Endometrial microvascular endothelial cells (primary cell): Measurements from ENCODE around the gene WDR82. TPM values are rescaled to one million over a fixed set of nuclear protein-coding genes. Genes with fewer than 3 reads are reported as not detected.

ENCODE experiments used
- in situ Hi-C: cut with HindIII; loops from 2 replicates; pipeline ENCODE4 v1.10.0; 2017; ENCODE audit warnings: low sequenced_read_pairs, low pct_unique_long_range_greater_than_20kb; ENCODE audit errors: inconsistent ontology term
- total RNA-seq: library from RNA; depleted of rRNA; stranded (reverse); fragments of >200 nt; gene quantifications from one replicate; pipeline ENCODE4 v1.2.3, GENCODE V29; 2015; ENCODE audit errors: inconsistent ontology term

The WDR82 gene
- total RNA-seq, 1 donor from 2014 or later = 60.1 TPM

DNA sequence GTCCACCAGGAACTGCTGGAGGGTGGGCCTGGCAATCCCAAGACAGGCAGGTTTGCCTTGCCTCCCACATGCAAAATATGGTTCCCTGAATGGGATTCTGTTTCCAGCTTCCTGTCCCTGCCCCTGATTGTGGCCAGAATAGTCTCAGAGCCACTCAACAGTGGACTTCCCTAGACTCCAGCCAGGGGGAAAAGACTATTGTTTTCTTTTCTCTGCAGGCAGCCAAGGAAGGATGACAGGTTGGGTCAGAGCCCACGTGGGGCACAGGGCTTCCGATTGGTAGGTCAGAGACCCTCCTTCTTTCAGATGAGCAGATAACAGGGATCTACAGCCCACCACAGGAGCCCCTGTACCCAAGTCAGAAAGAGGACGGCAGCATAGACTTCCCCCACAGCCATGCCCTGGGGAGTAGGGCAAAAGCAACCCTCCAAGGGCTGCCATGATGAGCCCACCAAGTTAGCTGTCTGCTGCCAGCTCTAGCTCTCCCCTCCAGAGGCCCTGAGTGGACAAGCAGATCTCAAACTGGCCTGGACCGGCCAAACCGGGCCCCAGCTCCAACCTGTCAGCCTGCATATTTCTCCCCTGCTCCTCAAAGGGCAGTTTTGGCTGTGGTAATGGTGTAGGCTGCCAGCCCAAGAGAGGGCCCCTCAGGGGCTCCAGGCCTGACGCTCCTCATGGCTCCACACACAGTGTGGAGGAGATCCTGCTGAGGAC lies 59.4 kb downstream of the WDR82 start:
- in situ Hi-C loops = no loop called here

GRCh38 chr3:52218454-52218853 lies 60.0 kb downstream of the WDR82 start:
- in situ Hi-C loops = no loop called here

GRCh38 chr3:52218026-52218425 lies 60.4 kb downstream of the WDR82 start:
- in situ Hi-C loops = no loop called here

DNA sequence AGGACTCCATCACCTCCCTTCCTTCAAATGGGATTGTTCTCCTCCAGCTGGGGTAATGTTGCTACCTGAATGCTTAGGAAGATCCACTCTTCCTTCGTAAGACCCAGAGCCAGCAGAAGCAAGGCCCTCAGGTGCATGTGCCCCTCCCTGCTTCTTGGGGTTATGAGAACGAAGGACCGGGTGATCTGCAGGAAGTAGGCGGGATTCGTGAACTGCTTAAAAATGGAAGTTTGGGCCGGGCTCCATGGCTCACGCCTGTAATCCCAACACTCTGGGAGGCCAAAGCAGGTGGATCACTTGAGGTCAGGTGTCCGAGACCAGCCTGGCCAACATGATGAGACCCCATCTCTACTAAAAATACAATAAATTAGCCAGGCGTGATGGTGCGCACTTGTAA lies 61.0 kb downstream of the WDR82 start:
- in situ Hi-C loops = no loop called here

DNA sequence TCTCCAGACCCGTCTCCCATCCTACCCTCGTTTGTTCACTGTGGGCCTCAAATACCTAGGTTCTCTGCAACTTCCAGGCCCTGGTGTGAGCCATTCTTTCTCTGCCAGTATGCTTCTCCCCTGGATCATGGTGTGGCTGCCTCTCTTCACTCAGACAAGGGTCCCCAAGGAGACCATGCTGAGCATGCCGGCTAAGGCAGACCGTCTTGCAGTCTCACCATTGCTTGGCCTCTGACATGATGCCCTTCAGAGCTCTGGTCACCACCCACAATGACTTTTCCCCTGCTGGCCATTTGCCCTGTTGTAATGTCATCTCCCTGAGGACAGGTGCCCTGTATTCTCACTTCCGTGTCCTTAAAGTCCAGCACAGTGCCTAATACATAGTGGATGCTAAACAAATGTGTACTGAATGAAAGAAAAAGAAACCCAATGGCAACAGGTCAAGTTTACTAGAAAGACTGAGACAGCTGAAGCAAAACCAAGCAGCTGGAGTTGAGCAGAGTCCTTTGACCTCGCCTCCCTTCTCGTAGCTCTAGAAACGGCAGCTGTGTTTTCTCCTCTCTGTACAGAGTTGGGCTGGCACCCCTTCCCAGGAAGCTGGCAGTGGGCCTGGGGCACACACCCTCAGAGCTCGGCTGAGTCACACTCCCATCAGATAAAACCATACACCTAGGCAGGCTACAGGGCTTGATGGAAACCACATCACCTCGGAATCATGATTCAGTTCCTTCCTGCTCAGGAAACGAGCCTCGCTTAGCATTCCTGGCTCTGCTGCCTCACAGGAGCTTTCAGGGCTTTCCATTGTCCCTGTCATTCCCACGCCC lies 61.7 kb downstream of the WDR82 start:
- in situ Hi-C loops = no loop called here

- in situ Hi-C loops = no loop called here
Observed at GRCh38 chr3:52215351-52215750, 63.1 kb downstream of the WDR82 start.

DNA sequence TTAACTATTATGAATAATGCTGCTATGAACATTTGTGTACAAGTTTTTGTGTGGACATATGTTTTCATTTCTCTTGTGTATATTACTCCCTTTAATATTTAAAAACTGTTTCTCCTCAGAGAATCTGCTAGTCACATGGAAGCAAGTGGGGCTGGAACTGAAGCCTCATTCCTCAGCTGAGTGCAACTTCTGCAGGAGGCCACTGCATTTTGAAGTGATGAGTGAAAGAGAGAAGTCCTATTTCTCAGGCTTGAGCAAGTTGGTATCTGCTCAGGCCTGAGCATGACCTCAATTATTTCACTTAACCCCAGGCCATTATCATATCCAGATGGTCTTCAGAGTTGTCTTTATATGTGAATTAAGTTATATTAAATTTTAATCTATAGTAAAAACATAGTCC lies 64.5 kb downstream of the WDR82 start:
- in situ Hi-C loops = no loop called here

GRCh38 chr3:52213005-52213404 lies 65.4 kb downstream of the WDR82 start:
- in situ Hi-C loops = no loop called here

DNA sequence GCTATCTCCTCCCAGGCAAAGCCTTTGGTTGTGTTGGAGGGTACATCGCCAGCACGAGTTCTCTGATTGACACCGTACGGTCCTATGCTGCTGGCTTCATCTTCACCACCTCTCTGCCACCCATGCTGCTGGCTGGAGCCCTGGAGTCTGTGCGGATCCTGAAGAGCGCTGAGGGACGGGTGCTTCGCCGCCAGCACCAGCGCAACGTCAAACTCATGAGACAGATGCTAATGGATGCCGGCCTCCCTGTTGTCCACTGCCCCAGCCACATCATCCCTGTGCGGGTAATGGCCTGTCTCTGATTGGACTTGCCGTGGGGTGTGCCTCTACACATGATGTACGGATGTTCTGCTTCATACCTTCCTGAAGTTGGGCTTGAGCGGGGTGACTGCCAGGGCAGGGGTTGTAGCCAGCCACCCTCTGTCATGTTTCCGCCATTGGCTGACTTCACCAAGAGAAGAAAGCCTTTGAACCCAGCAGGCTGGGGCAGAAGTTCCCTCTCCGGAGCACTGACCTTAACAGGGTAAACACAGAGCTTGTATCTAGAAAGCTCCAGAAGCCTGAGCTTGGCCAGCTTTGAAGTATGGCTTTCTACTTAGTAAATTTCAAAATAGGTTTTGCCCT lies 67.1 kb downstream of the WDR82 start:
- in situ Hi-C loops = no loop called here

- in situ Hi-C loops = no loop called here
Observed at GRCh38 chr3:52210550-52211046, 67.9 kb downstream of the WDR82 start.

GRCh38 chr3:52210037-52210436 lies 68.4 kb downstream of the WDR82 start:
- in situ Hi-C loops = no loop called here

DNA sequence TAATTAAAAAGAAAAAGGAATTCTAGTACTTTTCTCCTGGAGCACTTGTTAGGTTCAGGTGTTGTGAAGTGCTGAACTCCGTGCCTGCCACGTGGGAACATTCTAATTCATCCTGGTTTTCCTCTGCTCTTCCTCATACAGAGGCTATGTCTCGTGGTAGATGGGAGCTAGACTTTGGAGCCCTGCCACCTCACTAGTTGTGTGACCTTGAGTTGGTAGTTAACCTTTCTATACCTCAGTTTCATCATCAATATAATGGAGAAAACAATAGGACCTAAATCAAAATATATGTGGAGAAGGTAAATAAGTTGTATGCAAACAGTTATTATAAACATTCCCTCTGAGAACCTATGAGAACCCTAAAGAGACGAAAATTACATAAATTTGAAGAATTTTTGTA lies 69.9 kb downstream of the WDR82 start:
- in situ Hi-C loops = no loop called here

DNA sequence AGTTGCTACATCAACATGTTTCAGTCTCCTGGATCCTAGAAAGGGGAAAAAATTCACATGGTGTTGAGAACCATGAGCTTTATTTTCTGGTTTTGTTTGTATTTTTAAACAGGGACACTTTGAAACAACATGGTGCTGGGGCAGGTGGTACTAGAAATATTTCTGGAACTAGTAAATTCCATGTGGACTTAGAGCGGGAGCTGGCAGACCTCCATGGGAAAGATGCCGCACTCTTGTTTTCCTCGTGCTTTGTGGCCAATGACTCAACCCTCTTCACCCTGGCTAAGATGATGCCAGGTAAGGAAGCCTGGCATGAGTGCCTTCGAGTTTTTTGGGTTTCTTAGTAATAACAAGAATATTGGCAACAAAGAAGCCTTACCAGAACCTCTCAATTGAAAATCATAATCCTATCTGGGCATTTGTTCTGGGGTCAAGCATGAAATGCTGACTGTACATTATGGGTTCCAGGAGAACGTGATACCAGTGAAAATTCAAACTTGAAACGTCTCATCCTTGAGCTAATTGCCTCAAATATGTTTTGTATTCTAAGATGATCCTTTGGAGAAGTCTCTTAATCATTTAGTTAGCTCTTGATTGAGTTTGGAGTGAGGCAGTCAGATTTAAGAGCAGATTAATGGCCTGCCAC lies 72.6 kb downstream of the WDR82 start:
- in situ Hi-C loops = no loop called here

Other genes starting within 250 kb of the WDR82 start
- 29.4 TPM for gene DUSP7, start 222.1 kb downstream of the WDR82 start, total RNA-seq
- gene POC1A, start 124.2 kb downstream of the WDR82 start, total RNA-seq = 12.6 TPM
- 61.7 TPM for gene ALAS1, start 80.5 kb downstream of the WDR82 start, total RNA-seq
- gene TLR9, start 53.0 kb downstream of the WDR82 start, total RNA-seq = not detected
- 185 TPM for gene TWF2, start 39.5 kb downstream of the WDR82 start, total RNA-seq
- 15.2 TPM for gene PPM1M, start 32.9 kb downstream of the WDR82 start, total RNA-seq
- gene GLYCTK, start 9.2 kb upstream of the WDR82 start, total RNA-seq = 22.5 TPM
- 2.1 TPM for gene DNAH1, start 37.7 kb upstream of the WDR82 start, total RNA-seq
- 92.5 TPM for gene BAP1, start 131.4 kb upstream of the WDR82 start, total RNA-seq
- 3.6 TPM for gene PHF7, start 132.0 kb upstream of the WDR82 start, total RNA-seq
- gene SEMA3G, start 166.5 kb upstream of the WDR82 start, total RNA-seq = 2.2 TPM
- gene TNNC1, start 175.4 kb upstream of the WDR82 start, total RNA-seq = not detected
- gene NISCH, start 177.0 kb upstream of the WDR82 start, total RNA-seq = 30.7 TPM
- 259 TPM for gene STAB1, start 216.7 kb upstream of the WDR82 start, total RNA-seq